Activated CD4-positive, alpha-beta T cell treated with anti-CD3 and anti-CD28 coated beads, Interleukin-2, amount 10 ng/mL, durations not matched to agents 24 days and 14 days (primary cell): ENCODE measurements around the gene DISC1. TPM values are rescaled to one million over a fixed set of nuclear protein-coding genes. Genes with fewer than 3 reads are reported as not detected.
"Not testable (repeated sequence)": the region's sequence is repeated elsewhere in the genome, so short reads cannot be mapped to it uniquely, and the experiment has no call there.

Source experiments
- DNase-seq: peaks from one replicate; pipeline ENCODE4 v3.0.0; 2022
- H3K27ac Mint-ChIP-seq: one replicate; pipeline ENCODE4 v1.8.0; 2022; ENCODE audit warnings: mild to moderate bottlenecking, mixed read lengths
- H3K27me3 Mint-ChIP-seq: one replicate; pipeline ENCODE4 v1.8.0; 2022; ENCODE audit warnings: mixed read lengths
- H3K36me3 Mint-ChIP-seq: one replicate; pipeline ENCODE4 v1.8.0; 2022; ENCODE audit warnings: low read depth, mild to moderate bottlenecking, mixed read lengths
- H3K4me1 Mint-ChIP-seq: one replicate; pipeline ENCODE4 v1.8.0; 2021; ENCODE audit warnings: mixed read lengths
- H3K4me3 Mint-ChIP-seq: one replicate; pipeline ENCODE4 v1.8.0; 2022; ENCODE audit warnings: mild to moderate bottlenecking, moderate library complexity, mixed read lengths
- H3K9me3 Mint-ChIP-seq: one replicate; pipeline ENCODE4 v1.8.0; 2021; ENCODE audit warnings: mixed read lengths
- intact Hi-C: fragments of 100-400 bp; cut with micrococcal nuclease; formaldehyde crosslinking; loops from one replicate; pipeline ENCODE4 v1.15.1; 2023
- total RNA-seq: library from RNA; stranded (reverse); gene quantifications from 2 replicates; pipeline ENCODE4 v1.2.3, GENCODE V29; 2022

Gene DISC1
- total RNA-seq, 1 donor from 2014 or later = 3.1 TPM

DNA sequence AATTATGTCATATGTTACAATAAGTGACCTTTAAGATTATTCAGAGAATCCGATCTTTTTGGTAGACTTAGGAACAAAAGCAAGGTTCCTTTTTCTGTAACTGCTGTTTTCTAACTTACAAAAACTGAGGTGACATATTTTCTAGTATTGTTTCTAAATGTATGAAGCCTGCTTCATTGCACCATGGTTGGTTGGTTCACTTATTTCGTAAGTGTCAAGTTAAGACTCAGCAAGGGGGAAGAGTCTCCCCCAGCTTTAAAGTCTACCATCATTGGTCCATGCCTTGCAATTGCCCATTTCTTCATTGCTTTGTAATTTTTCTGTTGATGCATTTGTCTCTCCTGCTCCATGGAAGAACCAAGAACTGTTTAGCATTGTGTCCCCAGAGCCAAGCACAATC is 136.9 kb downstream of the DISC1 start:
- Mint-ChIP-seq H3K27me3 (no peaks in the 10 kb centered on the region), H3K36me3 (peaks cover 2% of the 10 kb centered on the region), H3K4me1 (no peaks in the 10 kb centered on the region), H3K9me3 (no peaks in the 10 kb centered on the region), H3K4me3 (no peak overlapping the region), H3K27ac (no peak overlapping the region)
- no peak for DNase-seq
- intact Hi-C loops = no loop called here

DNA sequence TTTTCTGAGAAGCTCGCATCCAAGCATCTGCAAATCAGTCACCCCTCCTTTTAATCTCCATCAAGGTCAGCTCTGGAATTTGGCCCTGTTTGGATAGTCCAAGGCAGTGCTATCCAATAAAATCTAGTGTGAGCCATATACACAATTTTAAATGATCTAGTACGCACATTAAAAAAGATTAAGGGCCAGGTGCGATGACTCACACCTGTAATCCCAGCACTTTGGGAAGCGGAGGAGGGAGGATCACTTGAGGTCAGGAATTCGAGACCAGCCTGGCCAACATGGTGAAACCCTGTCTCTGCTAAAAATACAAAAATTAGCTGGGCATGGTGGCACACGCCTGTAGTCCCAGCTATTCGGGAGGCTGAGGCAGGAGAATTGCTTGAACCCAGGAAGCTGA is 139.2 kb downstream of the DISC1 start:
- H3K27ac Mint-ChIP-seq, H3K4me3 Mint-ChIP-seq, DNase-seq, intact Hi-C loops, H3K27me3 Mint-ChIP-seq, H3K9me3 Mint-ChIP-seq, H3K4me1 Mint-ChIP-seq, H3K36me3 Mint-ChIP-seq: not testable (repeated sequence)

DNA sequence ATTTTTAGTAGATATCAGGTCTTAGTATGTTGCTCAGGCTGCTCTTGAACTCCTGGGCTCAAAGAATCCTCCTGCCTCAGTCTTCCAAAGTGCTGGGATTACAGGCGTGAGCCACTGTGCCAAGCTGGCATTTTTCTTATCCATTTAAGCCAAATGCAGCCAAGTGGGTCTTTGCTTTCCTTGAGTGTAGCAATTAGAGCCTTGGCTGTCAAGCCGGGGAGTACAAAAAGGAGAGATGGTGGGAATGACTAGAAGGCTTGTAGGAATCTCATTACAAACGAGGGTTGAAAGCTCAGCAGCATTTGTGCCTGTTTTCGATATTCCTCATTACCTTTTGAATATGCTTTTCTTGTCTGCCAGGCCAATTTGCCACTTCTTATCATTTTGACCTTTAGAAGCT is 140.9 kb downstream of the DISC1 start:
- no peak for DNase-seq
- Mint-ChIP-seq H3K27me3 (no peaks in the 10 kb centered on the region), H3K9me3 (no peaks in the 10 kb centered on the region), H3K36me3 (peaks cover 10% of the 10 kb centered on the region), H3K4me1 (no peaks in the 10 kb centered on the region), H3K27ac (no peak overlapping the region), H3K4me3 (no peak overlapping the region)
- intact Hi-C loops = no loop called here

DNA sequence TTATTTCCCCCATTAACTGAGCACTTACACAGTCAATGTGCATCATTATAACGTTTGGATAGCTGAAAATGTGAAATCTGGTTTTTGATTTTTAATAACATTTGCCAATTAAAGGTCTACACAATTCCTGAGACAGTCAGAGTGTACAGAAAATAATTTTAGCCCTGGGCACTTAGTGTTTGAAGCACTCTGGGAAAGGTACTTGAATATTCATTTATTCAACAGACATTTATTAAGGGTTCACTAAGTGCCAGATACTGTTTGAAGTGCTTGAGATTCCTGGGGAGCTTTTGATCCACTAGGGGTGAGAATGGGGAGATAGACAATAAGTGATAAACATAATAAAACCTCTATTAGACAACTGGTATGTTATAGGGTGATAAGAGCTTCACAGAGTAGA is 141.8 kb downstream of the DISC1 start:
- Mint-ChIP-seq H3K36me3 (peaks cover 10% of the 10 kb centered on the region), H3K4me3 (no peak overlapping the region), H3K4me1 (no peaks in the 10 kb centered on the region), H3K27ac (no peak overlapping the region), H3K27me3 (no peaks in the 10 kb centered on the region), H3K9me3 (no peaks in the 10 kb centered on the region)
- intact Hi-C loops = no loop called here
- no peak for DNase-seq

DNA sequence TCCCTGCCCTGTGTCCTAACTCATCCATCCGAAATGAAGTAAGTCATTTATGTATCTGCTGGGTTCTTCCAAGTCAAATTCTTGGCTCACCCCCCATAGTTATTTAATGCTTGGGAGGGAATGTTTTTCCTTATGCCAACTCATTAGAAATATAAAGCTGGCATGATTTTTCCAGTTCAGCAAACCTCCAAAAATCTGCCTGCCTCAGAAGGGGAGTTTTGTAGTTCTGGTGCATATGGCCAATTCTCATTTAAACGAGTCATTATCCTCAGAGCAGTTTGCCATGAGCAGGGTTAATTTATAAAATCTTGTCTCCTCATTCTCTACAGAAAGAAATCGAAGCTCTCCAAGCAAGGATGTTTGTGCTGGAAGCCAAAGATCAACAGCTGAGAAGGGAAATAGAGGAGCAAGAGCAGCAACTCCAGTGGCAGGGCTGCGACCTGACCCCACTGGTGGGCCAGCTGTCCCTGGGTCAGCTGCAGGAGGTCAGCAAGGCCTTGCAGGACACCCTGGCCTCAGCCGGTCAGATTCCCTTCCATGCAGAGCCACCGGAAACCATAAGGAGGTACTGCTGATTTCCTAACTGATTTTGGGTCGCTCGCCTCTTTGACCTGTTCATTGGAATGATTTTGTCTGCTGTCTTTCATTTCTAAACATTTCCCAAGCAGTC is 144.1 kb downstream of the DISC1 start:
- Mint-ChIP-seq H3K36me3 (peaks cover 10% of the 10 kb centered on the region), H3K4me3 (no peak overlapping the region), H3K27ac (no peak overlapping the region), H3K4me1 (no peaks in the 10 kb centered on the region), H3K9me3 (no peaks in the 10 kb centered on the region), H3K27me3 (no peaks in the 10 kb centered on the region)
- intact Hi-C loops = no loop called here
- DNase-seq = no peak

DNA sequence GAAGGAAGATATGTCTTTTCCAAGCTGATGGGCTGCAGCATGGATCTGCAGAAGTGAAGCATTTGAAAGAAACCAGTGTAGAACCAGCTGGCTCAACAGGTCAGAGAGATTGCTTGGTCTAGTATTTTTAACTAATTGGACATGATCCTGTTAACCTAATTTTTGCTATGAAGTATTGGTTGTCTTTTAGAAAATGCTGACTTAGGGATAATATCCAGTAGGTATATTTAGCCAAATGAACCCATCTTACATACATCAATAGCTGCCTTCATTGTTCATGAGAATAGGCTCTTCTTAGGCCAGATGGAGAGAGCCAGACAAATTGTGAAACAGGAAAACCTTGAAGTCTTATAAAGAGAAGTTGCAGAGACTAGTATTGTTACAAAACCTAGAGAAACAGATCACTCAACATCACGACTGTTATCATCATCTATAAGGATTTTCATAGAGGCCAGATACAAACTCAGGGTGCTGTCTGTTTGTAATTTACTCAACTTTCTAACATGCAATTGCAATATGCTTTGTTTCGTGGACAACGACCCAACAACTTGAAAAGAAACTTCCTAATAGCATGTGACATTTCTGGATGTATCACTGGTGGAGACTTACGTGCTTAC is 148.2 kb downstream of the DISC1 start:
- intact Hi-C loops = no loop called here
- DNase-seq = no peak
- H3K4me3 Mint-ChIP-seq = no peak overlapping the region

DNA sequence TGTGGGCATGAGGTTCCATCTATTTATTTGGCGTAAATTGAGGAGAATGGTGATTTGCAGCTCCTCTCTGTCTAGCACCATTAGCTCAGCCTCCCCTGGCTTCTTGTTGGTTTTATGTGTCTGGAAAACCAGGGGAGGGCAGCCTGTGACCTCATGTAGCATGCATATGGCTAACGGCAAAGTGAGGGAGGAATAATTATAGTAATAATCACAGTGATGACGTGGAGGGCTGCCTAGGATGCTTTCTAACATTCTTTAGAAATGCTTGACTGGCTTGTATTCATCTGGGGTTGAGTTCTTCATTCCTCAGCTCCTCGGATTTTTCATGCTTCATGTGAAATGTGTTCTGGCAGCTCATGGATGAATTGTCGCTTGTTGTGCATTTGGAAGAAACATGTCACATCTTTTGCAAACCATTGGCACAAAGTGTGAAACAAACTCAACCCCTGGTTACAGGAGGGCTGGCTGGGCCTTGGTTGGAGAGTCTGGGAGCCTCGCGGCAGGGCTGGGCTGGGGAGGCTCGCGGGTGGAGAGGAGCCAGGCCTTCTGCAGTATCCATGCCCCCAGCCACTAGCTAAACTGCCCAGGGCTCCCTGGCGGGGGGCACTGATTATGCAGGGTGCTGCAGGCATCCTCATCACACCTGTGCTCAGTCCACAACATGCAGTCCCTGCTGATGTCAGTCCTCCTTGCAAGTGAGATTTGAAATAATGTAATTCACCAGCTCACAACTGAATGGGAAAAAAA is 149.6 kb downstream of the DISC1 start:
- no peak for DNase-seq
- Mint-ChIP-seq H3K36me3 (peaks cover 2% of the 10 kb centered on the region), H3K4me3 (no peak overlapping the region), H3K27me3 (no peaks in the 10 kb centered on the region), H3K27ac (no peak overlapping the region), H3K9me3 (no peaks in the 10 kb centered on the region), H3K4me1 (no peaks in the 10 kb centered on the region)
- intact Hi-C loops = no loop called here

More for the DNA sequence above, 148.2 kb downstream of the DISC1 start:
- H3K4me1 Mint-ChIP-seq = no peaks in the 10 kb centered on the region
- no peaks in the 10 kb centered on the region for H3K9me3 Mint-ChIP-seq
- H3K36me3 Mint-ChIP-seq = peaks cover 5% of the 10 kb centered on the region
- H3K27me3 Mint-ChIP-seq = no peaks in the 10 kb centered on the region
- no peak overlapping the region for H3K27ac Mint-ChIP-seq

DNA sequence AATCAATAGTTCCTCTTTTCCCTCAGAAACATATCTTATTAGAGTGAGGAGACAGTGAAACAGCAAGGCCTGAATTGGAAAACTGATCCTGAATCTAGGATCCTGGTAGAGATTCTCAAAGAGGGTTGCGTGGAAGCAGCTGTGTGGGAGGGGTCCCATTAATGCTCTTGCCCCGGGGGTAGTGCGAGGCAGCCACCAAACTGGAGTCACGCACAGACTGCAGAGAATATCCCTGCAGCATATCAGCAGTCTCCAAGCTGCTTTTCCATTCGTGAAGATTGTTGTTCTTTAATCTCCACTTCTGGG is 150.1 kb downstream of the DISC1 start:
- no peak overlapping the region for H3K4me3 Mint-ChIP-seq

DNA sequence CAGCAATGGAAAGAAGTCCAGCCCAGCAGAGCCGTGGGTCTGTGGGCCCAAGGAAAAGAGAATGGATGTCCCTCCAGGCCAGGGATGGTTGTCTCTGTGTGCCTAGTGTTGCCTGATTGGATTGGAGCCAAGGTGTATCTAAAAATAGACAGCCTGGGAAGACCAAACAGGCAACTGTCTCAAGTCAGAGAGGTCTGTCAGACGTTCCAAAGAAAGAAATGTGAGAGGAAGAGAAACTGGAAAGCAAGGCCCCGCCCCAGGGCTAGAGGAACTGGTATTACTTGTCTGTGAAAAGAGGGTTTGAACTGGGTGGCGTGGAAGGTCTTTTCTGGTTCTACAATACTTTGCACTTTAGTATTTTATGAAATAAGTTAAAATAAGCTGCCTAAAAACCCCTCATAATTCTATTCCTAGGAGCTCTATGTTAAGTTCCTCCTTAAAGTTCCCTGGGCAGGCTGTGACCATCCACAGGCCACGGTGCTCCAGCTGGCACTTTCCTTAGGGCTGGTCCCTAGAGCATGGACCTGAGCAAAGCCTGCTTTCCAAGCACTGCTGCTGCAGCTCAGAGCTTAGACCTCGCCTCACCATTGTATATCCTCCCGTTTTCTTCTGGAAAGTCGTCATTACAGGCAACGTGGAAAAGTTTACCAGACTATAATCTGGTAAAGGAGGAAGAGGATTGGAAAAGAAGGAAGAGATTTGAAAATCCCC is 151.6 kb downstream of the DISC1 start:
- no peaks in the 10 kb centered on the region for H3K4me1 Mint-ChIP-seq
- no peaks in the 10 kb centered on the region for H3K27me3 Mint-ChIP-seq
- intact Hi-C loops = no loop called here
- no peaks in the 10 kb centered on the region for H3K9me3 Mint-ChIP-seq
- no peak overlapping the region for H3K4me3 Mint-ChIP-seq
- H3K27ac Mint-ChIP-seq = no peak overlapping the region
- no peaks in the 10 kb centered on the region for H3K36me3 Mint-ChIP-seq
- no peak for DNase-seq

More for the DNA sequence above, 150.1 kb downstream of the DISC1 start:
- Mint-ChIP-seq H3K27ac (no peak overlapping the region), H3K36me3 (no peaks in the 10 kb centered on the region), H3K4me1 (no peaks in the 10 kb centered on the region), H3K9me3 (no peaks in the 10 kb centered on the region), H3K27me3 (no peaks in the 10 kb centered on the region)
- intact Hi-C loops = no loop called here
- no peak for DNase-seq

DNA sequence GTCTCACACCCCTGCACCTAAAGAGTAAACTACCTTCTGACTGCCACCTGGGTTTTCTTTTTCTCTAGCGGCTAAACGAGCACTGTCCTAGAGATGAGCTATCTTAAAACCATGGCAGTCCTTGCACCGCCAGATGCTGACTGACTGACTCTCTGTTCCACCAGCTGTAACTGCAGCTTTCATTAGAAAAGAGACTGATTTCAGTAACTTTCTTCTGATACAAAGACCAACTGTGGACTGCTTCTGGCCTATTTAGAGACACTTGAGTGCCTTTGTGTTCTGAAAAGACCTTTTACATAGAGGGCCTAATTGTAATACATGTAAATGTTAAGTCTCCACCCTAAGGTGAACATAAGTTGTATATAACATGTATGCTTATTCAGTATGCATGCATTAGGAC is 152.5 kb downstream of the DISC1 start:
- H3K4me3 Mint-ChIP-seq = no peak overlapping the region

DNA sequence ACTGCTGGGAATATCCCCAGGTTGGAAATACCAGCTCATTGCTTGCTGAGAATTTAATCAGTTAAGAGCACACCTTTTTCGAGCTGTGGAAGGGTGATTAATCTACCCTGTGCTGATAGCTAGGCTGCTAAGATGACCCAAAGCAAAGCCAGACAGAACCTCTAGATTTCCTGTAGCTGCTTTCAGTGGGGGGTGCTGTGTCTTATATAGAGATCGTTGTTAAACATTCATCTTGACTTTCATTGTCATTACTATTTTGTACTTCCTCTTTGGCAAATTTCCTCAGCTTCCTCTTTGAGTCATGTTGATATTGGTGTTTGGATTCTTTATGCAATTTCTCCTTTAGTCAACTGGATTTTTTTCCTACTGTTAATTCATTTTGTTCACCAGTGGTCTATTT is 155.3 kb downstream of the DISC1 start:
- Mint-ChIP-seq H3K27ac (no peak overlapping the region), H3K9me3 (no peaks in the 10 kb centered on the region), H3K4me1 (no peaks in the 10 kb centered on the region), H3K27me3 (no peaks in the 10 kb centered on the region), H3K36me3 (no peaks in the 10 kb centered on the region), H3K4me3 (no peak overlapping the region)
- DNase-seq = no peak
- intact Hi-C loops = no loop called here

More for the DNA sequence above, 152.5 kb downstream of the DISC1 start:
- intact Hi-C loops = no loop called here
- DNase-seq = no peak
- Mint-ChIP-seq H3K36me3 (no peaks in the 10 kb centered on the region), H3K27ac (no peak overlapping the region), H3K27me3 (no peaks in the 10 kb centered on the region), H3K9me3 (no peaks in the 10 kb centered on the region), H3K4me1 (no peaks in the 10 kb centered on the region)

DNA sequence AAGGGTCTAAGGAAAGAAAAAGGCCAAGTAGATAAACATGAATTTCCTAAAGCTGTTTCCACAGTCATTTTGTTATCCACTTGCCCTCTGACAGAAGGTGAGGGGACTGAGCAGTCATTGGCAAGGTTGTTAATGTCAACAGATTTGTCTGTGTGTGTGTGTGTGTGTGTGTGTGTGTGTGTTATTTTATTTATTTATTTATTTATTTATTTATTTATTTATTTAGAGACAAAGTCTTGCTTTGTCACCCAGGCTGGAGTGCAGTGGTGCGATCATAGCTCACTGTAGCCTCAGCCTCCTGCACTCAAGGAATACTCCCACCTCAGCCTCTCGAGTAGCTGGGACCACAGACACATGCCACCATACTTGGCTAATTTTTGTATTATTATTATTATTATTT is 158.5 kb downstream of the DISC1 start:
- H3K27me3 Mint-ChIP-seq, intact Hi-C loops, DNase-seq, H3K4me3 Mint-ChIP-seq, H3K4me1 Mint-ChIP-seq, H3K9me3 Mint-ChIP-seq, H3K27ac Mint-ChIP-seq, H3K36me3 Mint-ChIP-seq: not testable (repeated sequence)

DNA sequence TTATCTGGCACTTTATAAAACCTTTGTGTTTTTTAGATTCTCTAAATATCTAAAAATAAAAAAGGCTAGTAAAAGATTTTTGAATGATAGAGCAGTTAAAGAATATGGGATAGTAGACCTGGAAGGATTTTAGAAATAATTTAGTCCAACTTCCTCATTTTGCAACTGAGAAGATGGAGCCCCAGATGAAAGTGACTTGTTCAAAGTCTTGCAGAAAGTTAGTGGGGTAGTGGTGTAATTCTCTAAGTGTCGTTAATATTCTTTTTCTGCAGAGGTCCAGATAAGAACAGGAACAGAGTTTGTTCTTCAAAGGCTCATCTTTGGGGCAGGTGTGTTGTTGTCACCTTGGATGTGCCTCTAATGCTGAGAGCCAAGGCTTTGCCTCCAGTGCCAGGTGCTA is 159.5 kb downstream of the DISC1 start:
- Mint-ChIP-seq H3K9me3 (no peaks in the 10 kb centered on the region), H3K27ac (no peak overlapping the region), H3K4me3 (no peak overlapping the region), H3K4me1 (no peaks in the 10 kb centered on the region), H3K36me3 (no peaks in the 10 kb centered on the region), H3K27me3 (no peaks in the 10 kb centered on the region)
- no peak for DNase-seq
- intact Hi-C loops = no loop called here

DNA sequence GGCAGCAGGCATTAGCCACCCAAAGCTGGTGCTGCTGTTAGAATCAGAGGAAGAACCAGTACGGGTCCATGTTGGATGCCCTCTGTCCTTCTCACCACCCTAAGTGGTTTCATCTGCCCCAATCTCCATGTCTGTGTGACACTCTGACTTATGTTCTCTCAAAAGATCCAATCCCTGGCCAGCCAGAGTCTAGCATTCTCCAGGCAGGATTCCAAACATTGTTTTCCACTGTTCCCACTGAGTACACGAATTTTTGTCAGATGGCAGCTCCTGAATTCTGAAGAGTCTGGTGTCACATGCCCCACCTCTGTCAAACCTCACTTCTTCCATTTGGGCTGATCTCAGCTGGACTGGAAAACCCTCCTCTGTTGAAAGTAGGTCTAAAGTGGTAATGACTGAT is 166.0 kb downstream of the DISC1 start:
- H3K9me3 Mint-ChIP-seq = no peaks in the 10 kb centered on the region
- intact Hi-C loops = no loop called here
- peaks cover 3% of the 10 kb centered on the region for H3K36me3 Mint-ChIP-seq
- H3K27ac Mint-ChIP-seq = no peak overlapping the region
- H3K4me3 Mint-ChIP-seq = no peak overlapping the region
- no peak for DNase-seq
- H3K27me3 Mint-ChIP-seq = no peaks in the 10 kb centered on the region
- no peaks in the 10 kb centered on the region for H3K4me1 Mint-ChIP-seq
